GM19455 (cell line): ENCODE measurements around the gene NUFIP1.
A peak's percentile ranks its signal among the peaks of the same experiment; 100 is the strongest.
"Not testable (repeated sequence)": the region's sequence is repeated elsewhere in the genome, so short reads cannot be mapped to it uniquely, and the experiment has no call there.

Experiments
- ATAC-seq: cut with Tn5 transposase; IDR thresholded peaks from one replicate; pipeline ENCODE4 v1.9.1; 2021; ENCODE audit not compliant: unreplicated experiment

Gene NUFIP1

DNA sequence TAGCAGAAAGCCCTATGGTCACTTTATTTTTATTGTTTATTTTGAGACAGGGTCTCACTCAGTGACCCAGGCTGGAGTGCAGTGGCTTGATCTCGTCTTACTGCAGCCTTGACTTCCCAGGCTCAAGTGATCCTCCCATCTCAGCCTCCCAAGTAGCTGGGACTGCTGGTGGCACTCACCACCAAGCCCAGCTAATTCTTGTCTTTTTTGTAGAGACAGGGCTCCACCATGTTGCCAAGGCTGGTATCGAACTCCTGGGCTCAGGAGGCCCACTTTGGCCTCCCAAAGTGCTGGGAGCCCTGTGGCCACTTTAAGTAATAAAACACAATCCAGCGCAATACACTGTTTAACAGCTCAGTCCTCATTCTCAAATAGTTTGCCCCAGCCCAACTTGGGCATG lies 69.3 kb downstream of the NUFIP1 start:
- no peak for ATAC-seq

DNA sequence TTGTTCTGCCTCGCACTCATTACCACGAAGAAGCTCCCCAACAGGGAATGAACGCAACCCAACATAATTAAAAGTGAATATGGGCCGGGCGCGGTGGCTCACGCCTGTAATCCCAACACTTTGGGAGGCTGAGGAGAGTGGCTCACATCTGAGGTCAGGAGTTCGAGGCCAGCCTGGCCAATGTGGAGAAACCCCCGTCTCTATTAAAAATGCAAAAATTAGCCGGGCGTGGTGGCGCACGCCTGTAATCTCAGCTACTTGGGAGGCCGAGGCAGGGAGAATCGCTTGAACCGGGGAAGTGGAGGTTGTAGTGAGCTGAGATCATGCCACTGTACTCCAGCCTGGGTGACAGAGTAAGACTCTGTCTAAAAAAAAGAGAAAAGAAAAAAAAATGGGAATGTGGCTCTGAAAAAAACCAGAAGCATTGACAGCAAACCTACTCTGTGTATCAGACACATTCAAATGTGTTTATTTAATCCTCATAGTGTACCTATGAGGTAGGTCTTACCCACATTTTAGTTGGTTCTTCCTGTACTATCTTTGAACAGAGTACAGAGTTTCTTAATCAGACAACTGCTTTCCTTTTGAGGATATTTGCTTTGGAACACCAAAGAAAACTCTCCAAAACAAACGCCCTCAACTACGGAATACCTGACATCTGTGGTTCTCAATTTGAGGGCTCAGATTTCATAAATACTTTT lies 70.0 kb downstream of the NUFIP1 start:
- no peak for ATAC-seq

DNA sequence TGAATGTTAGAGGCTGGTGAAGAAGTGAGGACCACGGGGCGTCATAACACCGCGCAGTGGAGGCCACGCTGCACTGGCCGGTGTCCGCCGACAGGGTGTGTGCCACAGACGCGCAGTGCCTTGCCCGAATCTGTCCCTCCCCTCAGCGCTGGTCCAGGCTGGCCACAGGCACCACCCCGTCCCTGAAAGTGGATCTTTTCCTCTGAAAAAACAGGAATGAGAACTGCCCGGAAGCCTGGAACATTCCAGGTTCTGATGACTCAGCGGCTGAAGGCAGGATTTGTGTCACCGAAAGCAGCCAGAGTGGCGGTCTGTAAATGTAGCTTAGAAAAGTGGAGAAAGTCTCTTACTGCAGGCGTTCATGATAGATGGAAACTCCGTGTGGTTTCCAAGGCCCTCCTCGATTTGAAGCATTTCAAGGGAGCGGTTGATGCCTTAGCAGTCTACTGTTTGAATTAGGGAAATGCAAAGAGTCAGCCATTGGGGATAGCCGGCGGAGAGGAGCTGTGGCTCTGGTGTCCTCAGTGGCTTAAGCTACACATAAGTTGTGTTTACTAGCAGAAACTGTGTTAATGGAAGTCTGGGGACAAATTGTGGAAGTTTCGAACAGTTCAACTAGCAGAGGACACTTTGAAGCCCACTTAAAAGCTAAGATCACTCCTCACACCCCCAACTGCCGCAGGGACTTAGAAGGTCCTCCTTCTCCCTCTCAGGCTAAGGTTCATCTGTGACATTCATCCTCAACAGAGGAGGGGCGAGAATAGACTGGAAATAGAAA lies 70.8 kb downstream of the NUFIP1 start:
- ATAC-seq: peak; percentile 89

DNA sequence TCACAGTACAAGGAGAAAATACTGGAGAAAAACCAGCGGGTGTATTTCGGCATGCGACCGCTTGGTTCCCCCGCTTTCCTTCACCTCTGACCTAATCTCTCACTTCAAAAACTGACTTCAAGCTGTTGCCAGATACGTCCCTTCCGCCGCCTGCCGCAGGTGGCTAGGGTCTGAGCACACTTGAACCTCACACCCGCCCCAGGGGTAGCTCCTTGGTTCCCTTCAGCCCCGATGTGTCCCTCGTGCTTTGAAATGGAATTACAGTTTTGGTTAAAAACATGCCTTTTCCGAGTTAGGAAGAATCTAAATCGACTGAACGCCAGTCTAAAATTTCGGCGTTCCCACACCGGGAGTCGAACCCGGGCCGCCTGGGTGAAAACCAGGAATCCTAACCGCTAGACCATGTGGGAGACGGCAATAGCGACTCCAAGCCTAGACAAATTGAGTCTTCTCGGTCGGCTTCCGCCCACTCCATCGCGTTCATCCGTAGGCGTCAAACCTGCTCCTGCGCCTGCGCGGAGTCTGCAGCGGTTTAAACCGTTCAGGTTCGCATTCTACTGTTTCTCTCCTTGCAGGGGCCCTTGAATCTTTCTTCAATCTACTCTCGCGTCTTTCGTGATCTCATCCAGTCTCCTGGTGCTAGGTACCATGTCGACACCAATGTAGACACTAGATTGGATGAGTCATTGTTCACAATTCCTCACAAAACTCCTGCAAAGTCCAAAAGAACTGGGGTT lies 71.5 kb downstream of the NUFIP1 start:
- peak; percentile 77 for ATAC-seq

DNA sequence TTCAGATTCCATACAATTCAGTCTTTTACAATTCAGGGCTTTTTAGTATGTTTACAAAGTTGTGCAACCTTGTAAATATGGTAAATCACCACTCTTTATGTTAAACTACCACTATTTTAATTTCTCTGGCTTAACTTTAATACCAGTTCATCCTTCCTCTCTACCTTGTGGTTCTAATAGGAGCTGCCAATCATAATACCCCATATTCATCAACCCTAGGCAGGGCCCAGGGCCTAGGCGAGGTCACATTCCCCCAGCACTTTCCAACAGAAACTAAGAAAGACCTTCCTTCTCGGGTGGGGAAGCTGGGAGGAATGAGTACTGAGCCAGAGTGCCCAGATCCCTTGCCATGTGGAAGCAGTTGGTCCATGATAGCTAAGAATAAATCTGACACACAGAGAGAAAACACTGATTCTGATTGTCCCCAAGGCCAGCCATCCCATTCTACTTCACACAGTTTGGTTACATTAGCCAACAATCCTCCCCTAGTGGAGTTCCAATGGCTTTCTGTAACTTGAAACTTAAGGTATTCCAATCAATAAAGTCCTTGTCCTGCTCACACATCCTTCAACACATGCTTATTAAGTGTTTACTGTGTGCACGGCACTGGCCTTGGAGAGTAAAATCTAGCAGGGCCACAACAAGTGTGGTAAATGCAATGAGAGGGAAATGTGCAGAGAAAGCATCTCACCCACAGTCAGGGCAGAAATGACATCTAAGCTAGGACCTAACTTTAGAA lies 76.8 kb downstream of the NUFIP1 start:
- no peak for ATAC-seq

DNA sequence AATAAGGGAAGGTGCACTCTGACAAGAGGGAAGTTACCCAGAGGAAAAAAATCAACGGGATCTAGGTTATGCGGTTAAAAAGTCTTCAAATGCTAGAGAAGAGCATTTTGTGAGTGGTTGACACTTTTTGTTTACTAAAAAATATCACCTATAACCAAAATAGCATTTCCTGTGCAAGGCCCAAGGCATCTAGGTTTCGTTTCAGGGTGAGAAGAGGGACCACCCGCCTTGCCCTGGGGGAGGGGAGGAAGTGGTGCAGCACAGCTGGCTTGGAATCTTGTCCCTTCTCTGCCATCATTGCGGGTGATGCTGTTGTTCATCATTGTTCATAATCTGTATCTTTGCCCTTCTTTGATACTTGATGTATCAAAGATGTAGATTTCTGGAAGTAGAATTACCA lies 80.6 kb downstream of the NUFIP1 start:
- no peak for ATAC-seq

DNA sequence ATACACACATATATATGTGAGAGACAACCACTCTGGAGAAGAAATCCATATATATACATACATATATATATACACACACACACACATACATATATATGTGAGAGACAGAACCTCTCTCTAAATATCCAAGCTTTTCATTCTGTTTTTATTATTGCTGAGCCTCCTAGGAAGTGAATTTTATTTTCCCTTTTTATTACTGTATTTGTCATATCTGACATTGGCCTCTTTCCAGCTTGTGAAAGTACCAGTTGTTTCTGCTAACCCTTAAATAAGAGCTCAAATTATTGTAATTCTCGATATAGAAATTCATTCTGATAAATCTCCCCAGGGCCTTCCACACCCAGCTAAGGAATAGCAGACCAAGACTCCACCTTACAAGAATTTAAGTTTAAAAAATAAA lies 81.0 kb downstream of the NUFIP1 start:
- ATAC-seq: no peak

DNA sequence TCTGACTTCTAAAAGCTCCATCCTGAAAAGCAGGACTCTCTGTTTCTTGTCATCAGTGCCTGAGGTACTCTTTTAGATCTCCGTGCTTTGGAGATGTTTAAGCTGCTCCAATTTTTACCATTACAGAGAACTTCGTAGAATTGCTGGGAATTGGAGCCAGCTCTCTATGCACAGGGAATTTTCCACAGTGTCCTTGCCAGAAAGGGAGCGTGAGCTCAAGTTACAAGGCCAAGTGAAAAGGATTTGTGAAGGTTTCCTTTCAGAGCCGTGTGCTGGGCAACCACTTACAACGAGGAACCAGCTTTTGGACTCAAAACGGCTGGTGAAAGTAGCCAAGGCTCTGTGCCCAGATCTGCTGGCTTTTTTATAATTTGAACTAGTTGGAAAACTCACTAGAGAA lies 82.6 kb downstream of the NUFIP1 start:
- no peak for ATAC-seq

DNA sequence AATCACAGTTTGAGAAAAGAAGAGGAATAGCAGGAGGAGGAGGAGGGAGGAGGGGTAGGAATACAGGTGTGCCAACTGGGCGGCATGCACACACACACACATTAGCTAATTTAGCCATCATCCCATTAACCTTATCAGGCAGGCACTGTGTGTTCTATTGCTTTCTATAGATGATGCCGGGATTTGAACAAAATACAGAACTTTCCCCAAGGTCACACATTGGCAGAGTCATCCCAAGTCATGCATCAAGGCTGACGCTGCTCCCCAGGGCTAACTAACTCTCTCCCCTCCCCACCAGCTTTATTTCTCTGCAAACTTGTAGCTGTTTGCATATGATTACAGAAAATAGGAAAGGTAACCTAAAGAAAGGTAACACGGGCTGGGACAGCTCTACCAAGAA lies 83.0 kb downstream of the NUFIP1 start:
- ATAC-seq: no peak

DNA sequence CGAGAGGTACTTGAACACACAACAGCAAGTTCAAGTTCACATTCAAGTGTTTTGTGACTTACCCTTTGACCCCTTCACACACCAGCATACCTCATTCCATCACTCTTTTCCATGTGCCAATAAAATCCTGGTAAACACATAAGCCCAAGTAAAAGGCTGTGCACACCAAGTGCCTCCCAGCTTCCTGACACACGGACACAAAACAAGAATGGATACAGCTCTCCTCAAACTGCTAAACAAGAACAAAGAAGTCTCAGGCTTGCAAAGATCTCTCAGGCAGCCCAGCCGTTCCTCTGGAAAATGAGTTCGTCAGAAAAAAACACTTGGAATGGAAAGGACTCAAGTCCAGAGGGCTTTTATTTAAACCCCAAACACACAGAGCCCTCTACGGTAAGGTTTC lies 83.7 kb downstream of the NUFIP1 start:
- ATAC-seq: no peak

DNA sequence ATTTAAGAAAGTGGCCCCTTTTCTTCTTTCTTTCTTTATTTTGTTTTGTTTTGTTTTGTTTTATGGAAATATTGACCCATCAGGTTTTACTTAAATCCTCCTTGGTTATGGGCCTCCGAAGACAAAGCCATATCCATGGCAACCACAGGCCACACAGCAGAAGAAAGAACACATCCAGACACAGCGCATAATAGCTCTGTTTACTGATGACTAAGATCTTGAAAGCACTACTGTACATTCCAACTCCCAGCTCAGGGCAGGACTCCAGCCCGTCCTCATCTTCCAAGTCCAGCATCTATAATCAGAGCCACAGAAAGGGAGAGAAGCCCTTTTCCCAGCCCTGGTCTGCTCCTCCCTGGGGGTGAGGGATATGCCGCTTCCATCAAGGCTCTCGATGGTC lies 84.3 kb downstream of the NUFIP1 start:
- no peak for ATAC-seq

DNA sequence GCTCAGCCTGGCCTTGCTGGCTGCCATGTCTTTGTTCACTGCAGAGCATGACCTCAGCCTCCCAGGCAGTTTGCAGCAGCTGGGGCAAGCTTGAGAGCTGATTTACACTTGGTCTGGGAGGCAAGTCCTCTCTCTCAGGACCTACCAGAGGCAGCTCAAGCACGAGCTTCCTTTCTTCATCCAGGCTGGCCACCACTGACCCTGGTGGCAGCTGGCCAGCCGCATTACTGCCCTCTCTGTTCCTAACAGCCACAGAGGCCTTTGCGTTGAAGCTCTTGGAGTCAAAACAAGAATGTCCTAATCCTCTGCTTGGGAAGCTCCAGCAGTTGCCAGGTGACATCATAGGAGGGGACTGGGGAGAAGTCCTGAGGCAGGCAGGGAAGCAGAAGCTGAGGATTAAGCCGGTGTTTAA lies 85.7 kb downstream of the NUFIP1 start:
- no peak for ATAC-seq

DNA sequence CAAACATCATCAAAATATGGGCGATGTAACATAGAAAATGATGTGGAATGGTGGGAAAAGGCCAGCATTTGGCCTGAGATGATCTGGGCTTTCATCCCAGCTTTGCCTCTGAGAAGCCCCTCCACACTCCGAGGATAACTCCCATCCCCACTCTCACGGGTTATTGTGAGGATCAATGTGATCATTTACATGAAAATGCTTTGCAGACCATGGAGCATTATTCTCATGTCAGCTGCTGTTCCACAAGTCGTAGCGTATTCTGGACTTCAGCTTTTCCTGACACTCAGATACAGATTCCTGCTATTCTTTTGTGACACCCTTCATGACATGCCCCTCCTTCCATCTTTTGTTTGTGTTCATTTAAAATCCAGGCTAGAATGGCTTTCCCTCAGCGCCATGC lies 86.5 kb downstream of the NUFIP1 start:
- no peak for ATAC-seq

DNA sequence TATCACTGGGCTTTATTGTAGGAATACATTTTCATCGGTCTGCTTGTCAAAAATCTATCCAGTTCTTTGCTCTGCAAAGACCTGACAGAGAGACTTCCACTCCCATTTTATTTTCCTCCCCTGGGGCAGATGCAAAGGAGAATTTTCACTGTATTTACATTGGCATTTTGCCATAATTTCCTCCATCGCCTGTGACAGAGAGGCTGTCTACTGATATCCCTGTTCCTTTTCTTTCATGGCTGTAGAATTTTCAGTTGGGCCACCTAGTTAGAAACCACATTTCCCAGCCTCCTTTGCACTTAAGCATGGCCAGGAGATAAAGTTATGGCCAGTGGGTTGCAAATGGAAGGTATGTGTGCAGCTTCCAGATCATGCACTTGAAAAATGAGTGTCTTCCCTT lies 89.3 kb downstream of the NUFIP1 start:
- ATAC-seq: no peak

DNA sequence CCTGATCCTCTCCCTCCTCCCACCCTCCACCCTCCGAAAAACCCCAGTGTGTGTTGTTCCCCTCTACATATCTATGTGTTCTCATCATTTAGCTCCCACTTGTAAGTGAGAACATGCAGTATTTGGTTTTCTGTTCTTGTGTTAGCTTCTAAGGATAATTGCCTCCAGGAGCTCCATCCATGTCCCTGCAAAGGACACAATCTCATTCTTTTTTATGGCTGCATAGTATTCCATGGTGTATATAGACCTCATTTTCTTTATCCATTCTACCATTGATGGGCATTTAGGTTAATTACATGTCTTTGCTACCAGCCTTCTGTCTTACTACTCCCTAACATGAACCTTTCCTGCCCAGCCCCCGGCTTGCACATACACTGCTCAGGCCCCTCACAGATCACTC lies 91.0 kb downstream of the NUFIP1 start:
- ATAC-seq: not testable (repeated sequence)

DNA sequence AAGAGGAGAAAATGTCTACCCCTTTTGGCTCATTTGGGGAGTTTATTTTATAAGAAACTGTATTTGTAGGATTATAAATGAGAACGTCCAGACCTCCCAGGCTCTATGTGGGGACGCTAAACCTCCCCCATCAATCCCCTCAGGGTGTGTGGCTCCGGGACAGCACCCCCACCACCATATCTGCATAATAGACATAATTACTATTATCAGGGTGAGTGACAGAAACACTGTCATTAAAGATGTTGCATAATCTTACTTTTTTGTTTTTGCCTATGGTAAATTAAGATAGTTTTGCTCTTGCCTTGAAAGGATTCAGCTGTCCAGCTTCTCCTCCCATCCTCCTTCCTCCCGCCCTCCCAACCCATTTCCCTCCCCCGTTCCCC lies 93.3 kb downstream of the NUFIP1 start:
- no peak for ATAC-seq

DNA sequence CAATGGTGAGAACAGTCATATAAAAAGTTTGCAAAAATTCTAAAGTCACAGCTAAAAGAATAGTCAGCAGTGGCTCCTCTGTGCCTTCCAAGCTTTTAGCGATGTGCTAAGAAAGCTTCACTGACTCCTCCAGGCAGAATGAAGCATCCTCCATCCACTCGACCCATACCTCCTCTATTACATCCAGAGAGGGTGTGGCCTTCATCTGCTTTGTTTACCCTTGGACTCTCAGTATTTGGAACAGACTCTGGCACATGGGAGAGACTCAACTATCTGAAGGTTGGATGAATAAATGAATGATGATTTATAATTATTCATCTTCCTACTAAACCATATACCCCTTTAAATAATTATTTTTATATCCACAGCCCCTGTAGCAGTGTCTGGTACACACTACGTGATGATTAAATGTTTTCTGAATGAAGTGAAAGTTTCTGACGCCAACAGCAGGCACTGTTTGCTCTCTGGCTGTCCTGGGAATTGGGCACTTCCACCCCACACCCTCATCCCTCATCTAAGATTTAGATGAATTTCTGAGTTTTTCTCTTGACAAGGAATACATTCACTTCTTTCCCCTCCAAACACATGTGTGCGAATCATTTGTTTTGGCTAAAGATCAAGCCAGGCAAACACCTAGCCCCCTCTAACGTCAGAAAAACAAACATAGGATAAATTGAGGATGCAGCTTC lies 93.9 kb downstream of the NUFIP1 start:
- no peak for ATAC-seq

DNA sequence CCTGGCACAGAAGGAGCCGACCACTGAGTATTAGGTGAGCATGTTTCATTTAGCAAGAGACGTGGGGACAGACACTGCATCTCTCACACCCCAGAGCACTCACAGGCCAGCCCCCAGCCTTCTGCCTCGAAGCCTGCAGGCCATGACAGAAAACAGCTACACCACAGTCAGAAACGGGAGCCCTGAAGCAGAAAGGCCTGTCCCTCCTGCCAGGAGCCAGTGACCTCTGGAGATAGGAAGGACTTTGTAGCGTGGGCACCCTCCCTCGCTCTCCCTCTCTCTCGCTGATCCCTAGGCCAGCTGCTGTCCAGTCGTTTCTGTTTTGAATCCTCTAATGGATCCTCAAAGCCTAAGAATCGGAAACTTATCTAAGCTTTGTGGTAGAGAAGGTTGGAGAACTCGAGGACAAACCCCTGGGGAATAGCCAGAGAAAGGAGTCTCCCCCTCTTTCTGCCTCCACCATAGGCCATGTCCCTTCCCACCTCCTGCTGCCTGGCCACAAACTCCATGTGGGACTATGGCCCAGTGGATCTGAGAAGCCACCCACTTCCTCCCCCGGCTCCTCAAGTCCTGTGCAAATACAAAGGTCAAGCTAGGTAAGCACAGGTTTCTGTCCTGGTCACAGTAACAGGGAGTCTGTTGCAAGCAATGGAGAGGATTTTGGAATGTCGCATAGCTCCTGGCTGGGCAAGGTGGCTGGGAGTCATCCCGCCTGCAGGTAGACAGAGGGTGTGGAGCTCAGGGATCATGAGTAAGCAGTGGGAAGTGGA lies 95.1 kb downstream of the NUFIP1 start:
- ATAC-seq: no peak
